ENCODE data around the gene EPOP. TPM values are rescaled to one million over a fixed set of nuclear protein-coding genes. Genes with fewer than 3 reads are reported as not detected.

Gene EPOP
- total RNA-seq, 2 donors from 2014 or later, result 3.2 to 5.0 TPM

DNA sequence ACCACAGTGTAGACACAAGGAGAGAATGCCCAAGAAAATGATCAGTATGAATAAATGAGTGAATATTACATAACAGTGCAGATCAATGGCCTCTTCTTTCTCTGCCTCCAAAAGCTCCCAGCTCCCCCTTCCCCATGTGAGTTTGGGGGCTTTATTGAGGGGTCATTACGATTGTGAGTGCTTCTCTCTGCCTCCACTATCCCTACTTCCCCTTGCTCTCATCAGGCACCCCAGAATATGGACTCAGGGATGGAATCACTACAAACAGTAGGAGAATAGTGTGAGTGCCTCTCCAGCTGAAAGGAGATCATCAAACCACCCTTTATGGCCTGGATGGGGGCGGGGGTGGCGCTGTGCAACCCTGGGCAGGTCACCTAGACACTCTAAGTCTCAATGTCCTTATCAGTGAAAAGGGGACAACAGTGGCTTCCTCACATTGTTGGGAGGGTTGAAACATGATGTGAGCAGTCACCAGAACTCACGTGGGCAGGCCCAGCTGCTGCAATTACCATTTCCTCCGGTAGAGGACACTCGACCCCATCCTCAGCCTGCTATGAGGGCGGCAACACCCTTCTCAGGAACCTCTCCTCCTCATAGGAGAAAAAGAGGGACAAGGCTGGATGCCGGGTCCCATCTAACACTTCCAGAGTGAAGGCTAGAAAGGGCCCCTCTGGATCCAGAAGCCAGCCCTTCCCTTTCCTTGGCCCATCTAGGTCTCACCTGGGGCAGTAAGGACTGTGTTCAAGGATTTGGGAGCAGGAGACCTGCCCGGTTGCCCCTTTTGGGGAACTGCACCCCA lies 2.1 kb upstream of the EPOP start:
- Mint-ChIP-seq H3K4me1 (peaks cover 7% of the 10 kb centered on the region), H3K27ac (peak overlapping the region; percentile 82), H3K36me3 (ENCODE audit: low read depth) (no peaks in the 10 kb centered on the region), H3K4me3 (no peak overlapping the region), H3K27me3 (ENCODE audit: insufficient read depth) (peaks cover 43% of the 10 kb centered on the region), H3K9me3 (no peaks in the 10 kb centered on the region)
- Histone ChIP-seq H3K4me3 (ENCODE audit: low read length) (no peak overlapping the region), H3K9ac (ENCODE audit: extremely low read depth, low read length, poor library complexity, severe bottlenecking) (no peak overlapping the region), H3K36me3 (ENCODE audit: control insufficient read depth, insufficient read depth, low read length) (no peaks in the 10 kb centered on the region), H3K4me1 (ENCODE audit: control insufficient read depth, insufficient read depth, low read length) (peaks cover 12% of the 10 kb centered on the region), H3K27me3 (ENCODE audit: control insufficient read depth, insufficient read depth, low read length, poor library complexity, severe bottlenecking) (peaks cover 39% of the 10 kb centered on the region), H3K9me3 (ENCODE audit: control insufficient read depth, low read length) (no peaks in the 10 kb centered on the region), H3K27ac (ENCODE audit: low read depth, low read length) (no peak overlapping the region)
- peak; percentile 99 for DNase-seq
- 16 to 17% methylated on average over 6 to 8 of the region's 9 CpGs for WGBS, 2 experiments (ENCODE audit: insufficient coverage in 1 of 2, insufficient read length in 1 of 2)
- peak; percentile 91 for TF ChIP-seq CTCF (conservative IDR thresholded peaks at IDR 0.05)

DNA sequence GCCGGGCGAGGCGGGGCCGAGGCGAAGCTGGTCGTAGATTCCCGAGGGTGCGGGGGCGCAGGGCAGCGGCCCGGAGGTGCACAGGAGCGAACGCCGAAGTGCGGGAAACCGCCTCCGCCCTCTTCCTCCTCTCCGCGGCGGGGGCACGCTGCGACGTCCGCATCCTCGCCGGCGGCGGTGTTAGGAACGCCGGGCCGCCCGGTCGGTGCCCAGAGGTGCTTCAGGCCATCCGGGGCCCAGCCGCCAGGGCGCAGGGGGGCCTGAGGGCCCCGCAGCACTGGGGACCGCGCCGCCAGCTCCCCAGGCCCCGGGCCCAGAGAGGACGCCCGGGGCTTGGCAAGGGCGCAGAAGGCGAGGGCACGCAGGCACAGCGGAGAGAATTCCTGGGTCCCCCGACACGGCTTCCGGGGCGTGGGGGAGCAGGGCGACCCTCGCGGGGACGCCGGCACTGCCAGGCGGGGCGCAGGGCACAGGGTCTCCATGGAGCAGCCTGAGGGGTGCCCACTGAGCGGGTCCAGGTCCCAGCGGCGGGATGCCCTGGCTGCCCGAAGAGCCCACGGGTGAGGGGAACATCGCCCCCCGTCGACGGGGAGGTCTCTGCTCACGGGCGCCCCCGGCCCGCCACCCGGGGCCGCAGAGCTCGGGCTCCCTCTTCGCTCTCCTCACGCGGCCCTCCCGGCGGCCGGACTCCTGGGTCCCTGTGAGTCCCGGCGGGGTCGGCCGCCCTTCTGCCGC lies 576 bp downstream of the EPOP start:
- peaks cover 65% of the 10 kb centered on the region for H3K27me3 ChIP-seq (ENCODE audit: control insufficient read depth, insufficient read depth, low read length, poor library complexity, severe bottlenecking)
- Mint-ChIP-seq H3K9me3 (no peaks in the 10 kb centered on the region), H3K36me3 (ENCODE audit: low read depth) (no peaks in the 10 kb centered on the region), H3K27me3 (ENCODE audit: insufficient read depth) (peaks cover 71% of the 10 kb centered on the region), H3K4me3 (peak overlapping the region; percentile 40), H3K4me1 (peaks cover 14% of the 10 kb centered on the region), H3K27ac (no peak overlapping the region)
- H3K36me3 ChIP-seq (ENCODE audit: control insufficient read depth, insufficient read depth, low read length), result no peaks in the 10 kb centered on the region
- 1% methylated on average over 42 to 85 of the region's 85 CpGs for WGBS, 2 experiments (ENCODE audit: insufficient coverage in 1 of 2, insufficient read length in 1 of 2)
- H3K4me3 ChIP-seq (ENCODE audit: low read length), result peak overlapping the region; percentile 75
- H3K9ac ChIP-seq (ENCODE audit: extremely low read depth, low read length, poor library complexity, severe bottlenecking), result peak overlapping the region; percentile 51
- no peaks in the 10 kb centered on the region for H3K9me3 ChIP-seq (ENCODE audit: control insufficient read depth, low read length)
- DNase-seq, result peak; percentile 83
- no peak overlapping the region for H3K27ac ChIP-seq (ENCODE audit: low read depth, low read length)
- peak; percentile 34 for TF ChIP-seq CTCF (conservative IDR thresholded peaks at IDR 0.05)
- peaks cover 17% of the 10 kb centered on the region for H3K4me1 ChIP-seq (ENCODE audit: control insufficient read depth, insufficient read depth, low read length)

- Histone ChIP-seq H3K9ac (ENCODE audit: extremely low read depth, low read length, poor library complexity, severe bottlenecking) (no peak overlapping the region), H3K9me3 (ENCODE audit: control insufficient read depth, low read length) (no peaks in the 10 kb centered on the region), H3K4me1 (ENCODE audit: control insufficient read depth, insufficient read depth, low read length) (peaks cover 17% of the 10 kb centered on the region), H3K27ac (ENCODE audit: low read depth, low read length) (no peak overlapping the region), H3K36me3 (ENCODE audit: control insufficient read depth, insufficient read depth, low read length) (no peaks in the 10 kb centered on the region), H3K27me3 (ENCODE audit: control insufficient read depth, insufficient read depth, low read length, poor library complexity, severe bottlenecking) (peaks cover 71% of the 10 kb centered on the region), H3K4me3 (ENCODE audit: low read length) (peak overlapping the region; percentile 75)
- no peaks in the 10 kb centered on the region for H3K36me3 Mint-ChIP-seq (ENCODE audit: low read depth)
- peaks cover 76% of the 10 kb centered on the region for H3K27me3 Mint-ChIP-seq (ENCODE audit: insufficient read depth)
- TF ChIP-seq CTCF (conservative IDR thresholded peaks at IDR 0.05), result no peak
- peaks cover 17% of the 10 kb centered on the region for H3K4me1 Mint-ChIP-seq
- H3K27ac Mint-ChIP-seq, result no peak overlapping the region
- H3K9me3 Mint-ChIP-seq, result no peaks in the 10 kb centered on the region
- DNase-seq, result no peak
- 0 to 1% methylated on average over 10 to 41 of the region's 41 CpGs for WGBS, 2 experiments (ENCODE audit: insufficient coverage in 1 of 2, insufficient read length in 1 of 2)
- H3K4me3 Mint-ChIP-seq, result peak overlapping the region; percentile 40
Measured at GRCh38 chr17:38673707-38674013, 1.1 kb downstream of the EPOP start.

All from endodermal cell (in vitro differentiated cells).